Stimulated activated CD8-positive, alpha-beta memory T cell treated with anti-CD3 and anti-CD28 coated beads, Interleukin-7, amount 100 ng/mL, for 24 hours (primary cell): ENCODE results near the gene FBXW9.
"Not testable (repeated sequence)": the region's sequence is repeated elsewhere in the genome, so short reads cannot be mapped to it uniquely, and the experiment has no call there.

ENCODE experiments used
- DNase-seq: peaks from one replicate; pipeline ENCODE4 v3.0.0-alpha.2; 2020; ENCODE audit warnings: low read depth

FBXW9 gene

DNA sequence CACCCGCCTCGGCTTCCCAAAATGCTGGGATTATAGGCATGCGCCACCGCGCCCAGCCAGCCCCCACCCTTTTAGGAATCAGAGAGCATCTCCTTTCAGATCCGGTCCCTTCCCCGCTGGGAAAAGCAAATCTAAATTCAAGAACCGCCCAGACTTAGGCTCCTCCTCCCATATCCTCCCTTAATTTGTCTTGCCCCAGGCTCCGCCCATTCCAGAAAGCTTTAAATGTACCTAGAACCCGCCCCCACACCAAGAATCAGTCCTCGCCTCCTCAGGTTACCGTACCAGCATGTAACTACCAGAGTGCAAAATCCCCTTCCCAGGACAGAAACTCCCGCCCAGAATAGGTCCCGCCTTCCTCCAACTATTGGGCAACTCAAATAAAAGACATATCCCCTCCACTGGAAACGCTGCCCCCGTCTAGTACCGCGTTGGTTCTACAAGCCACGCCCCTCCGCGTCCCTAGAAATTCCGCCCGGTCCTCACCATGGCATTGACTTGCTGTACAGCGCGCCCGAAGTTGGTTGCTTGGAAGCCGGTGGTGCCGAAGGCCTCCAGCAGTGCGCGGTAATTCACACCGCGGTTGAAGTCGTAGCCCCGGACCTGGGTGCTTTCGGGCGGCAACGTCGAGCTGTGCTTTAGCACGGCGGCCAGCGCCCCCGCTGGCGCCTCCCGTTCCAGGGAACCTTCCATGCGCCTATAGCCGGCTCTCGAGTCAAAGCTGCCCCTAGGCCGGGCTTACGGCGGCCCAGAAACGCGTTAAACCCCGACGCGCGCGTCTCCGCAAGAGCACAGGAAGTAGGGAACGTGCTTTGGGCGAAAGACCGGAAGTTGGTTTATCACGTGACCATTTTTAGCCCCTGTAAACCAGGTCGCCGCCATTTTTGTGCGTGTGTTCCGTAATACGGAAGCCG, 15.1 kb downstream of the FBXW9 start, which contains the start of gene DHPS:
Gene DHPS (minus strand): TSS at position 807 of the 914 bp plus-strand sequence. CDS start 114 bp downstream, at position 693.
- DNase-seq = peak; percentile 74

DNA sequence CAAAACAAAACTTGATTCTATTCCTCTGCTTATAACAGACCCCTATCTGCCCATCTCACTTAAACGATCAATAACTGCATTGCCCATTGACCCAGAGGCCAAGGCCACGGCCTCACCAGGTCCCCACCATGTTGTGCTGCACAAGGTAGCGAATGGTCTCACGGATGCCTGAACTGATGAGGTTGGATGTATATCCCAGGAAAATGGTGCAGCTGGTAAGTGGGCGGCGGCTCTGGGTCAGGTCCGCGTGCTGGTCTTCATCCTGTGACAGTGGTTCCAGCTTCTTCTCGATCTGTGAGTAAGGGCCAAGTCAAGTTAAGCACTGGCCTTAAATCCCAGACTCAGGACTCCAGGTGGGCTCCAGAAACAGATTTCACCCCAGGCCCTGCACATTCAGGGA, 16.4 kb downstream of the FBXW9 start:
- no peak for DNase-seq

DNA sequence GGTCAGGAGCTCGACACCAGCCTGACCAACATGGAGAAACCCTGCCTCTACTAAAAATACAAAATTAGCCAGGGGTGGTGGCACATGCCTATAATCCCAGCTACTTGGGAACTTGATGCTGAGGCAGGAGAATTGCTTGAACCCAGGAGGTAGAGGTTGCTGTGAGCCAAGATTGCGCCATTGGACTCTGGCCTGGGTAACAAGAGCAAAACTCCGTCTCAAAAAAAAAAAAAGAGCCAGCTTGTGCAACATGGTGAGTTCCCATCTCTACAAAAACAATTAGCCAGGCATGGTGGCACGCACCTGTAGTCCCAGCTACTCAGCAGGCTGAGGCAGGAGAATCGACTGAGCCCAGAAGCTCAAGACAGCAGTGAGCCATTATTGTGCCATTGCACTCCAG, 18.4 kb downstream of the FBXW9 start:
- DNase-seq = not testable (repeated sequence)

DNA sequence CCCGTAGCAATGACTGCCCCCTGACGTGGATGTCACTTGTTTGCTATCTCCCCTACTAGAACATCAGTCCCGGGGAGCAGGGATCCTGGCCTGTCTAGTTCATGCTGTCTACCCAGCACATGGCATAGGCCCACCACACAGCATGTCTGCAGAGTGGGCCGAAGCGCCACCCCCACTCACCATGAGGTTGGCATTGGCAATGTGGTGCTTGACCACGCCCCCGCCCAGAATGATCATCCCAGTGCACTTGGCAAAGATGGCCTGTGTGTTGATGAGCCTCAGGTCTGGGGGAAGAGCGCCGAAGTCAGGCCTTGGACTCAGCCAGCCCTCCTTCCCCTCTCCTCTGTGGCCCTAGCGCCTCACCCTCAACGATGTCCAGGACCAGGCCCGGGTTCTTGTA, 19.5 kb downstream of the FBXW9 start:
- no peak for DNase-seq

DNA sequence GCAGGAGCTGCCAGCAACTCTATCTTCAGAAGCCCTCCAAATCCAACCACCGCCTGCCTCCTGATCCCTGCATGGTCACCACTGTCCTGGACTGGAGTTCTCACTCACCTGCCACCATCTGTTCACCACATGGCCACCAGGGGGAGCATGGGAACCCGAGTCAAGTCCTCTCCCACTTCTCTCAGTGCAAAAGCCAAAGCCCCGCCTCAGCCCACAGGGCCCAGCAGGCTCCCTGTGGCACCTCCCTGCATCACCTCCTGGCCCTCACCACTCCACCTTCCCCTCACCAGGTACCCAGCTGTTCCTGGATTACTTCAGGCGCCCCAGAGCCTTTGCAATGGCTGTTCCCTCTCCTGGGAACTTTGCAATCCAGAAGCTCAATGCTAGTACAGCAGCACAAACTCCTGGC, 20.0 kb downstream of the FBXW9 start:
- peak; percentile 89 for DNase-seq

DNA sequence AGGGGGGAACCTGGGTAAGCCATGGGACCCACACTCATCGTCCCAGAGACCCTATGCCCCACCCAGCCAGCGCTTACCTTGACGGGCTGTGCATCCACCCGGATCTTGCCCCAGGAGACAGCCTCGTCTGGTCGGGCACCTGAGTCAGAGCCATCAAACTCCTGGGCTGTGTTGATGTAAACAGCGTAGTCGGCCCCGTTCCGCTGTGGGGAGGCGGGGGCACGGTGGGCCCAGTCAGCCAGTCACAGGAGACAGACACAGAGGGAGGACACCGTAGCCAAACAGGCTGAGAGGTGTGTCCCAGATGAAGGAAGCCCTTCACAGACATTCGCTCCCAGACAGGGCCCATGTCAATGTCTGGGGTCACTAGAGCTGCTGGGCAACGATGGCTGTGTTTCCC, 20.5 kb downstream of the FBXW9 start:
- no peak for DNase-seq

DNA sequence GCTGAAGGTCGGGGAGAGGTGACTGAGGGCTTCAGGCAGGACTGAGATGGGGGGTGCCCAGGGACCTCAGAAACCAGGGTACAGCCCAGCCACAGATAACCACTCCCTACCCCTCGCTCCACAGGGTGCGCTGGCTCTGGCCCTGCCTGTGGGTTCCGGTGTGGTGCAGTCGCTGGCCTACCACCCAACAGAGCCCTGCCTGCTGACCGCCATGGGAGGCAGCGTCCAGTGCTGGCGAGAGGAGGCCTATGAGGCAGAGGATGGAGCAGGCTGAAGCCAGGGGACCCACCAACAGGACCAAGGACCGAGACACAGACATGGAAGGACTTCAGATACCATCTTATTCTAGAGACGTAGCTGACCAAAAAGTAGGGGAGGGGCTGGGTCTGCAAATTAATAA, 21.0 kb downstream of the FBXW9 start:
- DNase-seq = no peak

DNA sequence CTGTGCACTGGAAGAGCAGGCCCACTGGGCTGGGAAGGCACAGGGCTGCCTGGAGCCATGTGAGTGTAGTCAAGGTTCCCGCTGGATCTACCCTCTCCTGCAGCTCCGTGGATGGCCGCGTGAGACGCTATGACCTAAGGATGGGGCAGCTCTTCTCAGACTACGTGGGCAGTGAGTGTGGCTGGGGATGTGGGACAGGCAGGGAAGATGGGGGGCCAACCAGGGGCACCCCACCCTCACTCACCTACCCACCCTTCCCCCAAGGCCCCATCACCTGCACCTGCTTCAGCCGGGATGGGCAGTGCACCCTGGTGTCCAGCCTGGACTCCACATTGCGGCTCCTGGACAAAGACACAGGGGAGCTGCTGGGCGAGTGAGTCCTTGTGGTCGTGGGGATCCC, 23.7 kb downstream of the FBXW9 start:
- no peak for DNase-seq

DNA sequence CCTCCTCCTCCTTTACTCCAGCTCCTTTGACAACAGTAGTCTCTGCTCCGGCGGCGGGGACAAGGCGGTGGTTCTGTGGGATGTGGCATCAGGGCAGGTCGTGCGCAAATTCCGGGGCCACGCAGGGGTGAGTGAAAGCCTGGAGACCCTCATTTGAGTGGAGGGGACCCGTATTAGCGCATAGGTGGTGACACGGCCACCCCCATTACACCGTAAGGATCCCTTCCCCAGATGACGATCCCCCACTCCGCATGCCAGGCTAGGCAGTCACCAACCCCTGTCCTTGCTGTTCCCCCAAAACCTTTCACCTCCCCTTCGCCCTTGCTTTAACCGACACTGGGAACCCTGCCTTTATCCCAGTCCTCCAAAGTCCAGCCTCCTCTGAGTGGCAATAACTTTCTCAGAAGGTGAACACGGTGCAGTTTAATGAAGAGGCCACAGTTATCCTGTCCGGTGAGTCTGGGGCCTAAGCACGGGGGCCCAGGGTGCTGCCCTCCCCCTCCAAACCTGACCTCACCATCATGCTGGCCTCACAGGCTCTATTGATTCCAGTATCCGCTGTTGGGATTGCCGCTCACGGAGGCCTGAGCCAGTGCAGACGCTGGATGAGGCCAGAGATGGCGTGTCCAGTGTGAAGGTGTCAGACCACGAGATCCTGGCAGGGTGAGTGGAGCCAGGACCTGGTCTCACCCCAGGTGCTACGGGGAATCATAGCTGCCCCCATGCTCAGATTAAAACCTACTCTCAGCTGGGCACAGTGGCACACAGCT, 26.1 kb downstream of the FBXW9 start:
- no peak for DNase-seq

DNA sequence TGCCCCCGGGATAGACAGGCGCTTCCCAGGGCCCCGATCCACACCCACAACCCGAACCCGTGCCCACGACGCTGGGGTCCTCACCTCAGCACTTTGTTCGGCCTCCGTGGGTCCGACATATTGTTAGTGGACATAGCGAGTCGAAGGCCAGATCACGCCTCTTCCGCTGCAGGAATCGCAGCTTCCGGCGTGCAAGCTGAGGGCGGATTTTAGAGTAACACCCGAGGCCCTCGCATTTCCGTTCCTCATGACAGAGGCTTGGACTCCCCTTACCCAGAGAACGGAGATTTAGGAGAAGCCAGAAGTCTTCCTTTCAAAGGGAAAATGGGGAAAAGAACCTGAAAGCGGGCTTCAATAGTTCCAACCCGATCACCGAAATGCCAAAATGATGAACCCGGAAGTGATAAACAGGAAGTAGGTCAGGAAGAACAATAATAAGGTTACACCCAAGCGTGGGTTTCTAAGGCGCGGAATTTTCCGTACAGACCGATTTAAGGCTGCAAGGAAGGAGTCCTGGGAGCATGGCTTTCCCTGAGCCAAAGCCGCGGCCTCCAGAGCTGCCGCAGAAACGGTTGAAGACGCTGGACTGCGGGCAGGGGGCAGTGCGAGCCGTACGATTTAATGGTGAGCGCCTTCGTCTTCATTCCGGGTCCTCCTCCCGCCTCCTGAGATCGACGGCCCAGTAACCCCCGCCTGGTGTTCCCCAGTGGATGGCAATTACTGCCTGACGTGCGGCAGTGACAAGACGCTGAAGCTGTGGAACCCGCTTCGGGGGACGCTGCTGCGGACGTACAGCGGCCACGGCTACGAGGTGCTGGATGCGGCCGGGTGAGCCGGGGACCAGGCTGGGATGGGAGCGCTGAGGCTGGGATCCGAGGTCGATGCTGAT, 26.9 kb downstream of the FBXW9 start:
- DNase-seq = peak; percentile 57

DNA sequence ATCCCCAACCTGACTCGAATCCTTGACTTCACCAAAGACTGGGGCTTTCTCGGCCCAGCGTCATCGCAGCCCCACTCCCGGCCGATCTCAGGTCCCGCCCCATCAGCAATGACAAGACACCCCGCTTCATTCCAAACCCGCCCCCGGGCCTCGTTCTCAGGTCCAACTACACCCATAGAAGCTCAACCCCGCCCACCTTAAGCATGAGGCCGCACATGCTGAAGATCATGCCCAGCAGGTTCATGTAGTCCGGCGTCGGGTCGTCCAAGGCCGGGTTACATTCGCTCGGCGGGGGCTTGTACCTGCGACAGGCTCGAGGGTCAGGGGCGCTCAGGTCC, 27.5 kb downstream of the FBXW9 start:
- no peak for DNase-seq

DNA sequence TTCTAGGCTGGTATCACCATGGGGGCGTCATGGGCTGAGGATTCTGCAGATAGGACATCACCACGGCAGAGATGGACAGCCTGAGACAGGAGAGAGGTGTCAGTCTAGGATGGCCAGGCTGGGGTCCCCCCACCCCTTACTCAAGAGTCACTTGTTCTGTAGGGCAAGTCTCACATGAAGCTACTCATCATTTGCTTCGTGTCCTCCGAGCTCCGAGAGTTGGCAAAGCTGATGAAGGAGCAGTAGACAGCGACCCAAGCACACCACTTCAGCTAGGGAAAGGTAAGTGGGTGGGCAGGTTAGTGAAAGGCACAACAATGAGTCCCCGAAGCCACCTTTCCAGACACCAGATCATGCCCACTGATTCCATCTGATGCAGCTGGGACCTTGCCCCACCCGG, 28.1 kb downstream of the FBXW9 start:
- DNase-seq = no peak

DNA sequence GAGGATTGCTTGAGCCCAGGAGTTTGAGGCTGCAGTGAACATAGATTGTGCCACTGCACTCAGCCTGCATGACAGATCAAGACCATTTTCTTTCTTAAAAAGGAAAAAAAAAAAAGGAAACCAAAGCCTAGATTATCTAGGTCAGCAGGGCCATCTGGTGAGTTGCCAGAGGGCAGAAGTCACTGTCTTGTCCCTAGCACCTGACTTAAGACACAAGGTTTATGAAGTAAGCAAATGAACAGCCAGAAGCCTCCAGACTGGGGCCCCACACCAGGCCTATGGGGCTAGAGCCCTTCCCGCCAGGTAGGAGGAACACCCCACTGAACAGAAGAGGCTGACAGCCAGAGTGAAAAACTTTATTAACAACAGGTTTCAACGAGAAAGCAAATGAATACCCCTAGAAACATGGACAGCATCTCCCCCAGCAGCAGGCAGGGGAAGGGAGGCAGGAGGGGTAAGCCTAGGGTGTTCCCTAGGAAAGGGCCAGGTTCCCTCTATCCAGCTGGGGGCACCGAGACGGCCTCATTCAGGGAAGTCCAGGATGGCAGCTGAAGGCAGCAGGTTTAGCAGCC, 28.6 kb downstream of the FBXW9 start:
- DNase-seq = no peak

DNA sequence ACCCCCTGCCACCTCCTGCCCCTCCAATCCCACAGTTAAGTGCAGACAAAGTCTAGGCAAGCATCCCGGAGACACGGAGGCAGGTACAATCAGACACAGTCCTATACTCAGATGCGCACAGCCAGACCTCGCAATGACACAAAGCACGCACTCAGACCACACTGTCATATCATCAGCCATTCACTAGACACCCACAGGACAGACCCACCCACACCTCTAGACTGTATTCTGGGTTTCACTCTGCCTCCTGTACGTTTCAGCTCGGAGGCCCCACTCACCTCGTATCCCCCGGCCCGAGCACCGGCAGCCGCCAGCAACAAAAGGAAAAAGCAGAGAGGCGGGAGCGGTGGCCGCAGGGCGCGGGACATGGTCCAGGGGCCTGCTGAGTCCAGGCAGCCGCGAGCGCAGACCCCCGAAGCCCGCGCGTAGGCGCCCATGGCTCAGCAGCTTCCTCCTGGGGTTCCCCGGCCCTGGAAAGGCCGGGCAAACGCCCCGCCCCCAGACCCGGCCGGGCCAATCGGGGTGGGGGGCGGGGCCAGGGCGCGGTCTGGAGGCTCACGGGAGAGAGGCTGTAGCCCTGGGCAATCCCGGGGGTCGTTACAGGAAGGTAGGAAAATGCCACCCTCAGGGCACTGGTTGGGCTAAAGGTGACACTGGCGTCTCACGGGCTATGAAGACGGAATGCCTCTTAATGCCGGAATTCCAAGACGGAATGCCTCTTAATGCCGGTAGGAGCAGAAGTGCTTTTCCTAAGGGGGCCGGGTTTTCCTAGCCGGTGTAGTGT, 30.0 kb downstream of the FBXW9 start, which contains the start of the genes MAN2B1 and WDR83:
Gene MAN2B1 (minus strand): TSS at position 478 of the 784 bp plus-strand sequence. CDS start 41 bp downstream, at position 437.
Gene WDR83 (plus strand): TSS at position 543 of the 784 bp plus-strand sequence. CDS start 2,984 bp downstream, outside the sequence.
- DNase-seq = peak; percentile 60

DNA sequence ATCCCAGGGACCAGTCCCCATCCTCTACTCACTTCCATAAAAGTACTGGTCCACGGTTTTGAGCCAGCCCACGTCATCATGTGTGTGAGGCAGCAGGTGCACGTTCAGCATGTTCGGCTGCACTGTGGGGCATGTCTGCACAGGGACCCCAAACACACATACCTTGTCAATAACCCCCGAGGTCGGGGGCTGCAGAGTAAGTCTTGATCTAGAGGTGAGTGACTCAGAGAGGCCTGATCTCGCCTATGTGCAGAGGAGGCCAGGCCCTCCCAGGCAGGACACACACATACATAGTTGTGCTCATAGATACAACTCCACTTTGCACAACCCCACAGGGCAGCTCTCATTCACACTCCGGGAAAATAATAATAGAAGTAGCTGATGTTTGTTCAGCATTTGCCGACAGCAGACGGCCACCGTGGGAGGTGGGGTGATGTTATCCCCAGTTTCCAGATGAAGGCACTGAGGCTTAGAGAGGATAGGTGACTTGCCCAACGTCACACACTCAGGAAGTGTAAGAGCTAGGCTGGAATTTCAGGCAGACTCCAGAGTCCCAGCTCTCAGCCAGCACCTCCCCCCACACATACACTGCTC, 30.7 kb downstream of the FBXW9 start:
- DNase-seq = no peak

DNA sequence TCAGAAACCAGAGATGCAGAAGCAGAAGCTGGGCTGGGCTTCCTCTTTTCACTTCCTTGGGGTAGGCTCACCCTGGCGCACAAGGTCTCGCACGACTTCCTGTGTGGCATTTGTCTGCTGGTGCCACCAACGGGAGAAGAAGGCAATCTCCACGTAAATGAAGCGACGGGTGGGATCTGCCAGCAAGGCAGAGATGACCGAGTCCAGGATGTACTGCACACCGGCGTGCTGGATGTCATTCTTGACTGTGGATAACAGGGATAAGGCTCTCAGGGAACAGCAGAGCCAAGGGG, 31.2 kb downstream of the FBXW9 start:
- no peak for DNase-seq

DNA sequence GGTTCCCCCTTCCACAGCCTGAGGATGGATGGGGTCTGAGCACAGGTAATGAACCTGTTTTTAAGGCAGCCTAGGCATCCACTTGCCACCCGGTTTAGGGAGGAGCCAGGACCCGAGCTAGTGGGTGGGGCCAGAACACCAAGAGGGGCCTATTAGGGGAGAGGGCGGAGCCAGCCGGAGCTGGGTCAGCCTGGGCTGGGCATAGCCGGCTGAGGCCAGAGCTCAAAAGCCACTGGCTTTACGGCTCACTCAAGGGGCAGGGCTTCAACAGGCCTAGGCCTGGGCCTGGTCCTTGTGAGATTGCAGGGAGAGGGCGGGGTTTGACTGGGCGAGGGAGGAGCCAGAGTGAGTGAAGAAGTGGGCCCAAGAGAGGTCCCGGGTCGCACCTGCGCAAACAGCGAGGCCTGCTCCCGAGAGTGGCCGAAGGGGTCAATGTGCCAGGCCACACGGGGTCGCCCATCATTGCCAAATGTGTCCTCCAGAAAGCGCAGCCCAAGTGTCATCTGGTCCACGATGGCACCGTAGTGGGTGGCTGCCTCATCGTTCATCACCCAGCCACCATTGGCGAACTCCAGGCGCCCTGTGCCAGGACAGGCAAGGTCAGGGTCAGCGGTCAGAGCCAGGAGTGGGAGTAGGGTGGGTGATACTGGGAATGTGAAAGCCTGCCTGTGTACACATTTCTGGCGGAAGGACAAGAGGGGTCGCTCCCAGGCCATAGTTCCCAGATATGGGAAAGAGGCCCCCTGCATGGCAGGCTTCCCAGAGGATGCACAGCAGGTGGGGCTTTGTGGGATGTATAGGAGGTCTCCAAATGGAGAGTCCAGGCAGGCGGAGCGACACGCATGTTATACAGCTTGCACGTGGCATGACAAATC, 31.8 kb downstream of the FBXW9 start:
- no peak for DNase-seq

DNA sequence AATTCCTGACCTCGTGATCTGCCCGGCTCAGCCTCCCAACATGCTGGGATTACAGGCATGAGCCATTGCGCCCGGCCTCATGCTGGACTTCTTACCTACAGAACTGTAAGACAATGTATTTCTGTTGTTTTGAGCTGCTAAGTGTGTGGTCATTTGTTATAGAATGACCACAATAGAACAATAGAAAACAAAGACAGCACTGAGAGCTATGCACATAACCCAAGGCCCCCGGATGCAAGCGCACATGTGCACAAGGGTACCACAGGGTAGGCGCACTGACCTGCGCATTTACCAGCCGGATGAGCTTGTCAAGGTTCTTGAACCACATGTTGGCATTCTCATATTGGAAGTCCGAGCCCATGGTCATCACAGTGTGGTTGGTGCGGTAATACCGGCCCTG, 35.5 kb downstream of the FBXW9 start:
- no peak for DNase-seq

DNA sequence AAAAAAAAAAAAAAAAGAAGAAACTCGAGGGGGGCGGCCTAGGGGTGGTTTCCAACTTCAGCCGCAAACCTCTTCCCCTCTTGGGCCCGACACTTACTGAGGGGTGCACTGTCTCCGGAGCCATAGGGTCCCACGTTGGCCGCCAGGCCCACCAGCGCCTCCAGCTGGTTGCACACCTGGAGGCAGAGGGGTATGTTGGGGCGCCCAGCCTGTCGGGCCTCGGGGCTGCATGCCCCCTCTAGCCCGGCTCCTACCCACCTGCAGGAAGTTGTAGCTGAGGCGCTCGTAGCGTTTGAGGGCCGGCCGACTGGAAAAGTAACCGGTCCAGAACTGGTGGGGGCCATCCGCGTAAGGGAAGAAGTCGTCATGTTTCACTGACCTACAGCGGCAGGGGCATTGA, 38.5 kb downstream of the FBXW9 start:
- no peak for DNase-seq
